Bronchus fibroblast of lung (primary cell): ENCODE results near the gene SESN1. TPM values are rescaled to one million over a fixed set of nuclear protein-coding genes. Genes with fewer than 3 reads are reported as not detected.

Source experiments
- total RNA-seq: library from RNA; depleted of rRNA; stranded (reverse); fragments of >200 nt; gene quantifications from 2 replicates; pipeline ENCODE4 v1.2.3, GENCODE V29; 2015

Gene SESN1
- total RNA-seq, result 7.1 and 7.3 TPM in 2 replicates

GRCh38 chr6:109094416-109095035, at the start of gene SESN1:
Gene SESN1 (minus strand): TSS chr6:109094846. CDS start chr6:109094073, 773 bp downstream.

GRCh38 chr6:109095036-109095834, 589 bp upstream of the SESN1 start, which contains the start of gene CEP57L1:
Gene CEP57L1 (plus strand): TSS chr6:109095507. CDS start chr6:109145222, 49,715 bp downstream.

Other genes with a start within 250 kb of the SESN1 start
- gene ARMC2, start 246.4 kb downstream of the SESN1 start, total RNA-seq, result 1.3 and 2.1 TPM in 2 replicates
- gene CEP57L1, start 661 bp upstream of the SESN1 start, total RNA-seq, result 23.9 and 30.6 TPM in 2 replicates